Measurements from ENCODE around the gene HCCS.

GRCh38 chrX:11064276-11064675 lies 46.9 kb upstream of the HCCS start:
- TF ChIP-seq CTCF (IDR thresholded peaks at IDR 0.05) (no peak), POLR2A (IDR thresholded peaks at IDR 0.05) (no peak)
